Activated naive CD4-positive, alpha-beta T cell treated with Interleukin-2 at 50 U/mL for 16 hours (primary cell): ENCODE data around the gene MED13L.
"Not testable (repeated sequence)": the region's sequence is repeated elsewhere in the genome, so short reads cannot be mapped to it uniquely, and the experiment has no call there.

Experiments
- DNase-seq: peaks from one replicate; pipeline ENCODE4 v3.0.0-alpha.2; 2020

The MED13L gene

GRCh38 chr12:116303066-116303465, 25.6 kb upstream of the MED13L start:
- DNase-seq, result no peak

GRCh38 chr12:116302166-116303058, 24.9 kb upstream of the MED13L start:
- DNase-seq, result no peak

GRCh38 chr12:116301621-116302020, 24.1 kb upstream of the MED13L start:
- no peak for DNase-seq

- DNase-seq, result no peak
These were observed 22.3 kb upstream of the MED13L start for GRCh38 chr12:116299665-116300328.

GRCh38 chr12:116299064-116299463, 21.6 kb upstream of the MED13L start:
- DNase-seq, result no peak

- DNase-seq, result no peak
These were observed 21.1 kb upstream of the MED13L start for GRCh38 chr12:116298578-116298977.

GRCh38 chr12:116297224-116297834, 19.8 kb upstream of the MED13L start:
- DNase-seq, result no peak

GRCh38 chr12:116295327-116296263, 18.1 kb upstream of the MED13L start:
- no peak for DNase-seq

- no peak for DNase-seq
These were observed 17.1 kb upstream of the MED13L start for GRCh38 chr12:116294454-116295165.

GRCh38 chr12:116293687-116294453, 16.4 kb upstream of the MED13L start:
- DNase-seq, result no peak

- no peak for DNase-seq
These were observed 13.7 kb upstream of the MED13L start for GRCh38 chr12:116291218-116291617.

GRCh38 chr12:116288735-116289134, 11.2 kb upstream of the MED13L start:
- no peak for DNase-seq

GRCh38 chr12:116287842-116288301, 10.4 kb upstream of the MED13L start:
- no peak for DNase-seq

- DNase-seq, result no peak
These were observed 6.9 kb upstream of the MED13L start for GRCh38 chr12:116284396-116284795.

GRCh38 chr12:116283881-116284280, 6.4 kb upstream of the MED13L start:
- DNase-seq, result not testable (repeated sequence)

GRCh38 chr12:116282371-116283286, 5.1 kb upstream of the MED13L start:
- no peak for DNase-seq

- DNase-seq, result no peak
These were observed 3.2 kb upstream of the MED13L start for GRCh38 chr12:116280595-116281290.

GRCh38 chr12:116278667-116279066, 1.2 kb upstream of the MED13L start:
- no peak for DNase-seq

GRCh38 chr12:116278279-116278626, 760 bp upstream of the MED13L start:
- DNase-seq, result no peak
